Measurements from ENCODE around the gene CCDC89. TPM values are rescaled to one million over a fixed set of nuclear protein-coding genes. Genes with fewer than 3 reads are reported as not detected.
"Not testable (repeated sequence)": the region's sequence is repeated elsewhere in the genome, so short reads cannot be mapped to it uniquely, and the experiment has no call there.

Gene CCDC89
- total RNA-seq, 4 donors from 2014 or later: 1.7 to 3.4 (median 1.7) TPM

- 1 to 9% methylated on average over 4 of the region's 4 CpGs for WGBS, 2 donors (ENCODE audit: low coverage in 1 of 2)
- H3K27ac ChIP-seq: no peak overlapping the region
- H3K27me3 ChIP-seq: no peaks in the 10 kb centered on the region
- H3K36me3 ChIP-seq: peaks cover 0 to 30% of the 10 kb centered on the region in 2 donors
- TF ChIP-seq POLR2A (IDR thresholded peaks at IDR 0.05) (no peak), CTCF (IDR thresholded peaks at IDR 0.05) (no peak), POLR2AphosphoS5 (IDR thresholded peaks at IDR 0.05) (no peak), EP300 (IDR thresholded peaks at IDR 0.05) (no peak)
- no peaks in the 10 kb centered on the region for H3K9me3 ChIP-seq
- H3K4me1 ChIP-seq: peaks cover 2 to 72% (median 24%) of the 10 kb centered on the region in 3 donors
- H3K4me3 ChIP-seq: peak overlapping the region; percentile 71 to 82
- ATAC-seq: no peak
Measured at GRCh38 chr11:85661972-85662664, 23.9 kb downstream of the CCDC89 start.

GRCh38 chr11:85658180-85658579 is 27.8 kb downstream of the CCDC89 start:
- H3K27ac ChIP-seq: no peak overlapping the region
- 11 to 33% methylated on average over 1 of the region's 1 CpG for WGBS, 2 donors (ENCODE audit: low coverage in 1 of 2)
- H3K4me1 ChIP-seq: peaks cover 2 to 69% (median 24%) of the 10 kb centered on the region in 3 donors

DNA sequence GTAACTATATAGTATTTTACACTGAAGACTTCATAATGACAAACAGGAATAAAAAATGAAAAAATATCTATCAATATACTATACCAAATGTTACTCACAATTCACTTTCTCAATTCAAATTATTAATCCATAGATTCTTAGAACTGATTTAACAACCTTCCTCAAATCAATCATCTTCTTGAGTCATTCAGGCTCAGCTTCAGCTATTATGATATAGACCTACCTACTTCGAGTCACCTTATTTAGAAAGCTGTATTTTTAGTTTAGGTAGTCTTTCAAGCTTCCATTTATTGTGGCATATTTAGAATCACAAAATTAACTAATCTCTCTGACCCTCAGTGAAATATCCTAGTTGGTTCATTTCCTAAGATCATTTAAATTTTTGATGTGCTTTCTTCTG is 29.2 kb downstream of the CCDC89 start:
- peaks cover 0 to 78% of the 10 kb centered on the region in 2 donors for H3K36me3 ChIP-seq
- TF ChIP-seq CTCF (IDR thresholded peaks at IDR 0.05) (no peak), POLR2A (IDR thresholded peaks at IDR 0.05) (no peak), POLR2AphosphoS5 (IDR thresholded peaks at IDR 0.05) (no peak)
- H3K9me3 ChIP-seq: no peaks in the 10 kb centered on the region
- H3K4me1 ChIP-seq: peaks cover 2 to 55% (median 15%) of the 10 kb centered on the region in 3 donors
- H3K27ac ChIP-seq: no peak overlapping the region
- no peak overlapping the region for H3K4me3 ChIP-seq
- ATAC-seq: no peak
- 86 to 89% methylated on average over 1 of the region's 1 CpG for WGBS, 2 donors (ENCODE audit: low coverage in 1 of 2)
- H3K27me3 ChIP-seq: no peaks in the 10 kb centered on the region

More at GRCh38 chr11:85658180-85658579, 27.8 kb downstream of the CCDC89 start:
- H3K4me3 ChIP-seq: no peak overlapping the region
- no peaks in the 10 kb centered on the region for H3K9me3 ChIP-seq
- TF ChIP-seq POLR2AphosphoS5 (IDR thresholded peaks at IDR 0.05): no peak
- no peaks in the 10 kb centered on the region for H3K27me3 ChIP-seq
- ATAC-seq: no peak
- H3K36me3 ChIP-seq: peaks cover 0 to 70% of the 10 kb centered on the region in 2 donors

- H3K9me3 ChIP-seq, H3K4me3 ChIP-seq, H3K27ac ChIP-seq, H3K27me3 ChIP-seq, ATAC-seq: not testable (repeated sequence)
- H3K36me3 ChIP-seq: peaks cover 0 to 76% of the 10 kb centered on the region in 2 donors
- H3K4me1 ChIP-seq: peaks cover 2 to 34% (median 3%) of the 10 kb centered on the region in 3 donors
- 92% methylated on average over 4 of the region's 4 CpGs for WGBS, 2 donors (ENCODE audit: low coverage in 1 of 2)
Measured at GRCh38 chr11:85654343-85654742, 31.7 kb downstream of the CCDC89 start.

GRCh38 chr11:85652786-85653447 is 33.1 kb downstream of the CCDC89 start:
- Histone ChIP-seq H3K27me3 (no peaks in the 10 kb centered on the region), H3K9me3 (no peaks in the 10 kb centered on the region), H3K27ac (no peak overlapping the region), H3K36me3 (peaks cover 0 to 62% of the 10 kb centered on the region in 2 donors), H3K4me3 (no peak overlapping the region), H3K4me1 (peaks cover 3 to 32% (median 9%) of the 10 kb centered on the region in 3 donors)
- no peak for TF ChIP-seq CTCF (IDR thresholded peaks at IDR 0.05)
- TF ChIP-seq POLR2A (IDR thresholded peaks at IDR 0.05): no peak
- TF ChIP-seq POLR2AphosphoS5 (IDR thresholded peaks at IDR 0.05): no peak
- 49 to 54% methylated on average over 3 of the region's 3 CpGs for WGBS, 2 donors (ENCODE audit: low coverage in 1 of 2)
- ATAC-seq: no peak

DNA sequence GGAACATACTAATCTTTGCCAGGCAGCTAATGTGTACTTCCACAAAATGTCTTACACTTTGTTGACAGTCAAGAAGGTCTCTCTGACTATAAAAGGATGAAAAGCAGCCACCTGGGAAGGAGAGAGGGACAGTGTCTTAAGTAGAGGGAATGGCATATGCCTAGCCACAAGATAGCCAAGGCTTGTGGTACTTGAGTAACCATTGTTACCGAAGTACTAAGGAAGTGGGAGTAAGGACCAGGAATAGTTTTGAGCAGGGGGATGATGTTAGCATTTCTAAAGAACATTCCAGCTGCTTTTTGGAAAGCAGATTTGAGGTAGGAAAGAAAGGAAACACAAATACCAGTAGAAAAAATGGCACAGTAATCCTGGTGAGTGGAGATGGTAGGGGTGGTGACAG is 34.9 kb downstream of the CCDC89 start:
- H3K36me3 ChIP-seq: peaks cover 0 to 46% of the 10 kb centered on the region in 2 donors
- H3K9me3 ChIP-seq: no peaks in the 10 kb centered on the region
- no peaks in the 10 kb centered on the region for H3K27me3 ChIP-seq
- TF ChIP-seq CTCF (IDR thresholded peaks at IDR 0.05) (no peak), POLR2AphosphoS5 (IDR thresholded peaks at IDR 0.05) (no peak), POLR2A (IDR thresholded peaks at IDR 0.05) (no peak), EP300 (IDR thresholded peaks at IDR 0.05) (no peak)
- no peak overlapping the region for H3K27ac ChIP-seq
- ATAC-seq: no peak
- WGBS, 2 donors (ENCODE audit: low coverage in 1 of 2): 80 to 100% methylated on average over 1 of the region's 1 CpG
- H3K4me3 ChIP-seq: no peak overlapping the region
- peaks cover 0 to 25% (median 9%) of the 10 kb centered on the region in 3 donors for H3K4me1 ChIP-seq
